Parathyroid adenoma (tissue), 2 donors: ENCODE results near the gene PTPRT.

Source experiments
- H2AFZ ChIP-seq: fragments of 300-600 bp; sonication (generic); one replicate; pipeline ENCODE4 v1.7.0; 2017; ENCODE audit warnings: antibody characterized with exemption, mild to moderate bottlenecking
- H3K27ac ChIP-seq: fragments of 300-600 bp; sonication (generic); one replicate; pipeline ENCODE4 v1.7.0; 2017
- H3K27me3 ChIP-seq: fragments of 300-600 bp; sonication (generic); one replicate; pipeline ENCODE4 v1.7.0; 2017; ENCODE audit warnings: low read length; ENCODE audit not compliant: control insufficient read depth, insufficient read depth
- H3K36me3 ChIP-seq: fragments of 300-600 bp; sonication (generic); one replicate; pipeline ENCODE4 v1.7.0; 2017; ENCODE audit warnings: low read length; ENCODE audit not compliant: control insufficient read depth, insufficient read depth
- H3K4me1 ChIP-seq: fragments of 300-600 bp; sonication (generic); one replicate; pipeline ENCODE4 v1.7.0; 2017; ENCODE audit warnings: control low read depth
- H3K4me2 ChIP-seq: fragments of 300-600 bp; sonication (generic); one replicate; pipeline ENCODE4 v1.7.0; 2017; ENCODE audit warnings: low read length
- H3K4me3 ChIP-seq: fragments of 300-600 bp; sonication (generic); one replicate; pipeline ENCODE4 v1.7.0; 2017; ENCODE audit warnings: low read depth, low read length
- H3K79me2 ChIP-seq: fragments of 300-600 bp; sonication (generic); one replicate; pipeline ENCODE4 v1.7.0; 2017; ENCODE audit warnings: control low read depth
- H3K9ac ChIP-seq: fragments of 300-600 bp; sonication (generic); one replicate; pipeline ENCODE4 v1.7.0; 2017; ENCODE audit warnings: mild to moderate bottlenecking
- H3K9me3 ChIP-seq: fragments of 300-600 bp; sonication (generic); one replicate; pipeline ENCODE4 v1.7.0; 2017; ENCODE audit warnings: low read length; ENCODE audit not compliant: control insufficient read depth
- CTCF ChIP-seq: fragments of 300-600 bp; sonication (generic); IDR thresholded peaks from one replicate; pipeline ENCODE4 v1.7.0; 2017; ENCODE audit warnings: antibody characterized with exemption, mild to moderate bottlenecking
- donor health status: primary hyperparathyroidism.

PTPRT gene

DNA sequence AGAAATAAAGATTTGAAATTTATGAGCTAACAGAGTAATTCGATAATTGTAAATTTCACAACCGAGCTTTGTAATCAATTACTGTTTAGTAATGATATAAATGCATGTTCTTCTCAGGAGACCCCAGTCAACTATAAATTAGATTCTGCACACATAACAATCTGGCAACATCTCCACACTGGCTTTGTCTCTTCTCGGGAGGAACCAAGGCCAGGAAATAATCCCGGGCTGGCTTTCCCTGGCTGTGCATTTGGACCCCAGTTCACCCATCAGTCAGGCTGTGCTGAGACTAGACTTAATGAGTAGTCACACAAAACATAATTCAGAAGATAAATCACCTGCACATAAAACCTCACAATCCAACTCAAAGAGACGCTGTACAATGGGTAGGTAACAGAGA, 65.5 kb downstream of the PTPRT start:
- no peaks in the 10 kb centered on the region for H3K27me3 ChIP-seq
- no peaks in the 10 kb centered on the region for H3K9me3 ChIP-seq
- H3K9ac ChIP-seq = no peak overlapping the region
- TF ChIP-seq CTCF = no peak
- no peaks in the 10 kb centered on the region for H3K36me3 ChIP-seq
- H3K79me2 ChIP-seq = peaks cover 6% of the 10 kb centered on the region
- no peaks in the 10 kb centered on the region for H3K4me1 ChIP-seq
- no peak overlapping the region for H3K27ac ChIP-seq
- H3K4me3 ChIP-seq = no peak overlapping the region
- no peak overlapping the region for H3K4me2 ChIP-seq
- H2AFZ ChIP-seq = no peak overlapping the region

DNA sequence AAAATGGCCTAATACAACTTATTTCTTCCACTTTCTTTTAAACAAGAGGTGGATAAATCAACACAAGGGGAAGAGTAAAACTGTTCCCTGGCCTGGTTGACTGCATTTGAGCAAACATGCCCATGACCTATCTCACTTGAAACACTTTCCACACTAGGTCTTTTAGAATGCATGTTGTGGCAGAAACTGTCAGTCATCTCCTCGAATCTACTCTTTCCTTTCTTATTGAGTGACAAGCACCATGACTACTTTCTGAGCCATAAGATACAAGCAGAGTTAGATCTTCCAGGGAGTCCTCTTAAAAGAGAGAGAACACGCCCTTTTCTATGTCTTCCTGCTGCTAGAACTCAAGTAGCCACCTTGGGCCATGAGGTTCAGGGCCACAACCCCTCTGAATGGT, 66.5 kb downstream of the PTPRT start:
- Histone ChIP-seq H3K4me2 (no peak overlapping the region), H3K4me1 (peaks cover 5% of the 10 kb centered on the region), H3K27ac (no peak overlapping the region), H3K9ac (no peak overlapping the region), H3K27me3 (no peaks in the 10 kb centered on the region), H3K79me2 (peaks cover 6% of the 10 kb centered on the region), H3K36me3 (no peaks in the 10 kb centered on the region), H2AFZ (no peak overlapping the region), H3K9me3 (no peaks in the 10 kb centered on the region), H3K4me3 (no peak overlapping the region)
- TF ChIP-seq CTCF = no peak

DNA sequence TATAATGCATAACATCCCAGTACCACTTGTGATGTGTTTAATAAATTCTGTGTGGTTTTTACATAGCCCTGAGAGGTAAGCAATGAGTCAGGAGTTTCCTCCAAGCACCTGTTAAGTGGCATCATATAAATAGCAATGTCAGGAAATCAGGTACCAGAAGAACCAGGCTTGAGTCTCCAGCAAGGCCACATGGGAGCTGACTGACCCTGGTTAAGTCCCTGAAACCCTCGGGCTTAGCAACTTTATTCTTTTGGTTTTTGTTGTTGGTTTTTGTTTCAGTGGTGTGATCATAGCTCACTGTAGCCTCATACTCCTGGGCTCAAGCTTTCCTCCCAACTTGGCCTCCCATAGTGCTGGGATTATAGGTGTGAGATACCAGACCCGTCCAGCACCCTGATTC, 70.0 kb downstream of the PTPRT start:
- Histone ChIP-seq H2AFZ (no peak overlapping the region), H3K36me3 (no peaks in the 10 kb centered on the region), H3K4me2 (no peak overlapping the region), H3K9ac (no peak overlapping the region), H3K4me1 (peaks cover 18% of the 10 kb centered on the region), H3K4me3 (no peak overlapping the region), H3K79me2 (peaks cover 19% of the 10 kb centered on the region), H3K27ac (no peak overlapping the region), H3K9me3 (no peaks in the 10 kb centered on the region), H3K27me3 (no peaks in the 10 kb centered on the region)
- no peak for TF ChIP-seq CTCF

- TF ChIP-seq CTCF = no peak
- no peaks in the 10 kb centered on the region for H3K36me3 ChIP-seq
- no peak overlapping the region for H2AFZ ChIP-seq
- no peak overlapping the region for H3K4me3 ChIP-seq
- H3K4me2 ChIP-seq = no peak overlapping the region
- no peak overlapping the region for H3K27ac ChIP-seq
- no peak overlapping the region for H3K9ac ChIP-seq
- no peaks in the 10 kb centered on the region for H3K27me3 ChIP-seq
- H3K79me2 ChIP-seq = peaks cover 22% of the 10 kb centered on the region
- no peaks in the 10 kb centered on the region for H3K9me3 ChIP-seq
- H3K4me1 ChIP-seq = peaks cover 6% of the 10 kb centered on the region
Observed at GRCh38 chr20:43102394-43102793, 87.3 kb downstream of the PTPRT start.

GRCh38 chr20:43096931-43097260, 92.8 kb downstream of the PTPRT start:
- no peaks in the 10 kb centered on the region for H3K36me3 ChIP-seq
- no peak overlapping the region for H3K27ac ChIP-seq
- no peak for TF ChIP-seq CTCF
- no peak overlapping the region for H3K4me2 ChIP-seq
- H3K4me3 ChIP-seq = no peak overlapping the region
- no peaks in the 10 kb centered on the region for H3K27me3 ChIP-seq
- peaks cover 18% of the 10 kb centered on the region for H3K4me1 ChIP-seq
- H3K79me2 ChIP-seq = peaks cover 7% of the 10 kb centered on the region
- H2AFZ ChIP-seq = no peak overlapping the region
- H3K9me3 ChIP-seq = no peaks in the 10 kb centered on the region
- no peak overlapping the region for H3K9ac ChIP-seq
